OCI-LY1 (cell line): Measurements from ENCODE around the gene ARFGAP2.
"Not testable (repeated sequence)": the region's sequence is repeated elsewhere in the genome, so short reads cannot be mapped to it uniquely, and the experiment has no call there.

Experiments used
- CTCF ChIP-seq: fragments of 200-600 bp; sonication (generic), shearing (Covaris generic); IDR thresholded peaks from 2 replicates; pipeline ENCODE4 v1.5.1; 2017; ENCODE audit warnings: mild to moderate bottlenecking, antibody characterized with exemption, low read length, moderate library complexity, mixed read lengths
- EZH2 ChIP-seq: fragments of 200-600 bp; sonication (generic), shearing (Covaris generic); IDR thresholded peaks from 2 replicates; pipeline ENCODE4 v1.8.0; 2017; ENCODE audit warnings: borderline replicate concordance, mixed run types, mild to moderate bottlenecking, antibody characterized with exemption, low read length, moderate library complexity, mixed read lengths

GRCh38 chr11:47118958-47119688, 57.6 kb downstream of the ARFGAP2 start:
- not testable (repeated sequence) for TF ChIP-seq CTCF, EZH2
